Keratinocyte (primary cell): ENCODE data around the gene DDR2. TPM values are rescaled to one million over a fixed set of nuclear protein-coding genes. Genes with fewer than 3 reads are reported as not detected.

Experiments used
- DNase-seq: peaks from one replicate; pipeline ENCODE4 v3.0.0-alpha.2; 2011; ENCODE audit warnings: low read depth, missing footprints, low spot score
- FAIRE-seq: peaks from 2 replicates; lab custom pipeline; 2011; peaks lifted over from hg19 to GRCh38; lab: Jason Lieb, UNC
- H2AFZ ChIP-seq: 2 replicates; pipeline ENCODE4 v1.6.0; 2012; ENCODE audit warnings: low read length, control low read depth, inconsistent platforms; ENCODE audit not compliant: control insufficient read depth
- H3K27ac ChIP-seq: 2 replicates; pipeline ENCODE4 v1.5.1; 2011; ENCODE audit warnings: low read length; ENCODE audit not compliant: control insufficient read depth, insufficient read depth
- H3K27me3 ChIP-seq: 3 replicates; pipeline ENCODE4 v1.6.0; 2011; ENCODE audit warnings: low read length; ENCODE audit not compliant: control insufficient read depth, insufficient read depth; ENCODE audit errors: extremely low read depth
- H3K36me3 ChIP-seq, 2 experiments: 2 replicates in 1 of 2; 3 replicates in 1 of 2; pipeline ENCODE4 v1.5.1; 2011; ENCODE audit warnings: low read length in 2 of 2, mild to moderate bottlenecking in 1 of 2; ENCODE audit not compliant: control insufficient read depth in 2 of 2, insufficient read depth in 2 of 2; ENCODE audit errors: extremely low read depth in 1 of 2
- H3K4me1 ChIP-seq: 3 replicates; pipeline ENCODE4 v1.5.1; 2011; ENCODE audit warnings: low read length; ENCODE audit not compliant: control insufficient read depth, insufficient read depth; ENCODE audit errors: extremely low read depth
- H3K4me2 ChIP-seq: 3 replicates; pipeline ENCODE4 v1.6.0; 2011; ENCODE audit warnings: low read depth, low read length; ENCODE audit not compliant: control insufficient read depth, insufficient read depth; ENCODE audit errors: extremely low read depth
- H3K4me3 ChIP-seq, 3 experiments: fragments of 200-600 bp in 1 of 3; sonication (generic) in 1 of 3; 2 replicates in 2 of 3; 3 replicates in 1 of 3; pipeline ENCODE4 v1.5.1; 2011 to 2016; ENCODE audit warnings: low read length in 3 of 3, mild to moderate bottlenecking in 3 of 3, control low read depth in 2 of 3, inconsistent platforms in 1 of 3, low read depth in 1 of 3, mixed read lengths in 1 of 3, mixed run types in 1 of 3, moderate library complexity in 1 of 3; ENCODE audit not compliant: control insufficient read depth in 2 of 3, insufficient read depth in 2 of 3; ENCODE audit errors: extremely low read depth in 1 of 3
- H3K79me2 ChIP-seq: 2 replicates; pipeline ENCODE4 v1.6.0; 2012; ENCODE audit warnings: low read length; ENCODE audit not compliant: control insufficient read depth, insufficient read depth
- H3K9ac ChIP-seq: 3 replicates; pipeline ENCODE4 v1.6.0; 2011; ENCODE audit warnings: low read length; ENCODE audit not compliant: control insufficient read depth, insufficient read depth; ENCODE audit errors: extremely low read depth
- H3K9me1 ChIP-seq: 3 replicates; pipeline ENCODE4 v1.6.0; 2011; ENCODE audit warnings: low read length; ENCODE audit not compliant: control insufficient read depth, insufficient read depth; ENCODE audit errors: extremely low read depth
- H3K9me3 ChIP-seq: 2 replicates; pipeline ENCODE4 v1.5.1; 2012; ENCODE audit warnings: low read depth, low read length; ENCODE audit not compliant: control insufficient read depth
- H4K20me1 ChIP-seq: 3 replicates; pipeline ENCODE4 v1.6.0; 2011; ENCODE audit warnings: low read length; ENCODE audit not compliant: control insufficient read depth, insufficient read depth; ENCODE audit errors: extremely low read depth
- CTCF ChIP-seq, 3 experiments: IDR thresholded peaks in 1 of 3; conservative IDR thresholded peaks in 1 of 3; optimal IDR thresholded peaks in 1 of 3; 2 replicates in 2 of 3; 3 replicates in 1 of 3; pipeline versions ENCODE3 to v1.5.1; 2011; ENCODE audit warnings: low read length in 3 of 3, mild to moderate bottlenecking in 3 of 3, moderate library complexity in 2 of 3, control low read depth in 1 of 3, inconsistent platforms in 1 of 3; ENCODE audit not compliant: insufficient read depth in 2 of 3; ENCODE audit errors: extremely low read depth in 1 of 3
- EZH2 ChIP-seq: IDR thresholded peaks from one replicate; pipeline ENCODE4 v1.6.1; 2012; ENCODE audit warnings: inconsistent platforms, mild to moderate bottlenecking, low read length, moderate library complexity
- dilution Hi-C: fragments of 300-500 bp; cut with MboI; formaldehyde crosslinking; loops from one replicate; pipeline ENCODE4 v1.7.0; 2020; ENCODE audit warnings: low sequenced_read_pairs; ENCODE audit not compliant: extremely low pct_ligation_motif_present
- polyA plus RNA-seq, 5 experiments: library from polyadenylated mRNA; depleted of rRNA in 3 of 5; stranded (reverse) in 3 of 5; stranded (forward) in 1 of 5; unstranded in 1 of 5; fragments of >200 nt; gene quantifications; 1 replicate in 1 of 5; 2 replicates in 3 of 5; 3 replicates in 1 of 5; pipeline versions ENCODE4 v1.2.1 to v1.2.3, GENCODE V29; 2011 to 2012; ENCODE audit warnings: missing spikeins in 2 of 5, low read depth in 1 of 5, low replicate concordance in 1 of 5

The DDR2 gene
- polyA plus RNA-seq, 1 donor (not counting 4 experiments of a cell fraction or from before 2014, with no cell fraction given): 0.39 TPM

DNA sequence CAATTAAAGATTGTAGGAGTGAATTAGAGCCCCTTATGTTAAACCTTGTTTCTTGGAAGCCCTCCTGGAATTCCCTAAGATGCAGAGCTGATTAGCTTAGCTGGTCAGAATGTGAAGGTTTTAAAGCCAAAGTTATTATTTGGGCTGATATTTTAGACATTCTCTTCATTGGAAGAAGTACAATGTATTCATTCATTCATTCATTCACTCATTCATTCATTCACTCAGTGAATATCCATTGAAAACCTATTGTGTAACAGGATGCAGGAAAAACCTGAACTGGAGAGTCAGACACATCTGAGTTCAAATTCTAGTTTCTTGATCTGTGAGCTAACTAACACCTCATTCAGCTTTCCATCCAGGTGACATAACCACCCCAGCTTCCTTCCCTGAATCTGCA, 29.7 kb downstream of the DDR2 start:
- no peak overlapping the region for H3K4me2 ChIP-seq
- no peak for FAIRE-seq
- H4K20me1 ChIP-seq: no peaks in the 10 kb centered on the region

DNA sequence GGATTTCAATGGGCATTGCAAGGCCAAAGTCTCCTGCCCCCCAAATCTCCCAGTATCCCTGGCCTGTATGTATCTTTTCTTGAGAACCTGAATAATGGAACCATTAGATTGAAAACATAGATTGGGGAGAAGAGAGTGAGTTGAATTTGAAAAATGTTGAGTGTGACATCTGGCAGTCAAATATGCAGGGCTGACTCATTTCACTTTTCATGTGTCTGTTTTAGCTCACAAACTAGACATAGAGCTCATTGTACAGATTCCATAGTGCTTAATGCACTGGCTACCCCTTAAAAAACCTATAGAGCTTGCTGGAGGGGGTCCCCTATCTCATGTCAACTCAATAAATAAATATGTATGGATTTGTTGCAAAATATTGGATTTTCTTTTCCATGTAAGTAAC, 30.8 kb downstream of the DDR2 start:
- Histone ChIP-seq H3K79me2 (no peaks in the 10 kb centered on the region), H3K9me3 (no peaks in the 10 kb centered on the region), H3K27ac (no peak overlapping the region), H3K4me3 (no peak overlapping the region), H3K4me1 (no peaks in the 10 kb centered on the region), H3K27me3 (no peaks in the 10 kb centered on the region), H4K20me1 (no peaks in the 10 kb centered on the region), H3K9me1 (no peaks in the 10 kb centered on the region), H3K4me2 (no peak overlapping the region), H3K9ac (no peak overlapping the region), H3K36me3 (no peaks in the 10 kb centered on the region), H2AFZ (no peak overlapping the region)
- no peak for TF ChIP-seq CTCF (optimal IDR thresholded peaks at IDR 0.05 in 1 of 3, IDR thresholded peaks at IDR 0.05 in 1 of 3, conservative IDR thresholded peaks at IDR 0.05 in 1 of 3; ENCODE audit: extremely low read depth in 1 of 3, insufficient read depth in 2 of 3, low read length in 3 of 3)
- TF ChIP-seq EZH2: no peak
- dilution Hi-C loops: no loop called here
- DNase-seq (no peak), FAIRE-seq (no peak)

More for the DNA sequence above, 29.7 kb downstream of the DDR2 start:
- Histone ChIP-seq H3K4me1 (no peaks in the 10 kb centered on the region), H3K36me3 (no peaks in the 10 kb centered on the region), H3K9me1 (no peaks in the 10 kb centered on the region), H3K27ac (no peak overlapping the region), H3K9ac (no peak overlapping the region), H3K79me2 (no peaks in the 10 kb centered on the region), H3K9me3 (no peaks in the 10 kb centered on the region), H3K27me3 (no peaks in the 10 kb centered on the region), H2AFZ (no peak overlapping the region), H3K4me3 (no peak overlapping the region)
- no peak for DNase-seq
- TF ChIP-seq EZH2 (no peak), CTCF (optimal IDR thresholded peaks at IDR 0.05 in 1 of 3, IDR thresholded peaks at IDR 0.05 in 1 of 3, conservative IDR thresholded peaks at IDR 0.05 in 1 of 3; ENCODE audit: extremely low read depth in 1 of 3, insufficient read depth in 2 of 3, low read length in 3 of 3) (no peak)
- dilution Hi-C loops: no loop called here
